ENCODE measurements around the gene DLST.

The DLST gene

GRCh38 chr14:74948228-74949175 is 66.8 kb downstream of the DLST start:
- no peak for ATAC-seq
- TF ChIP-seq PATZ1 (CRISPR knock-in tag; IDR thresholded peaks at IDR 0.05; ENCODE audit: borderline replicate concordance) (no peak), CSRNP3 (CRISPR knock-in tag; IDR thresholded peaks at IDR 0.05) (no peak), ZC3H10 (CRISPR knock-in tag; IDR thresholded peaks at IDR 0.05) (no peak), ZNF8 (CRISPR knock-in tag; IDR thresholded peaks at IDR 0.05) (no peak), PPARA (CRISPR knock-in tag; IDR thresholded peaks at IDR 0.05; ENCODE audit: borderline replicate concordance) (no peak)
- TF ChIP-seq, protein P1, sequence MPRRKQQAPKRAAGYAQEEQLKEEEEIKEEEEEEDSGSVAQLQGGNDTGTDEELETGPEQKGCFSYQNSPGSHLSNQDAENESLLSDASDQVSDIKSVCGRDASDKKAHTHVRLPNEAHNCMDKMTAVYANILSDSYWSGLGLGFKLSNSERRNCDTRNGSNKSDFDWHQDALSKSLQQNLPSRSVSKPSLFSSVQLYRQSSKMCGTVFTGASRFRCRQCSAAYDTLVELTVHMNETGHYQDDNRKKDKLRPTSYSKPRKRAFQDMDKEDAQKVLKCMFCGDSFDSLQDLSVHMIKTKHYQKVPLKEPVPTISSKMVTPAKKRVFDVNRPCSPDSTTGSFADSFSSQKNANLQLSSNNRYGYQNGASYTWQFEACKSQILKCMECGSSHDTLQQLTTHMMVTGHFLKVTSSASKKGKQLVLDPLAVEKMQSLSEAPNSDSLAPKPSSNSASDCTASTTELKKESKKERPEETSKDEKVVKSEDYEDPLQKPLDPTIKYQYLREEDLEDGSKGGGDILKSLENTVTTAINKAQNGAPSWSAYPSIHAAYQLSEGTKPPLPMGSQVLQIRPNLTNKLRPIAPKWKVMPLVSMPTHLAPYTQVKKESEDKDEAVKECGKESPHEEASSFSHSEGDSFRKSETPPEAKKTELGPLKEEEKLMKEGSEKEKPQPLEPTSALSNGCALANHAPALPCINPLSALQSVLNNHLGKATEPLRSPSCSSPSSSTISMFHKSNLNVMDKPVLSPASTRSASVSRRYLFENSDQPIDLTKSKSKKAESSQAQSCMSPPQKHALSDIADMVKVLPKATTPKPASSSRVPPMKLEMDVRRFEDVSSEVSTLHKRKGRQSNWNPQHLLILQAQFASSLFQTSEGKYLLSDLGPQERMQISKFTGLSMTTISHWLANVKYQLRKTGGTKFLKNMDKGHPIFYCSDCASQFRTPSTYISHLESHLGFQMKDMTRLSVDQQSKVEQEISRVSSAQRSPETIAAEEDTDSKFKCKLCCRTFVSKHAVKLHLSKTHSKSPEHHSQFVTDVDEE (CRISPR knock-in tag; IDR thresholded peaks at IDR 0.05) = no peak

DNA sequence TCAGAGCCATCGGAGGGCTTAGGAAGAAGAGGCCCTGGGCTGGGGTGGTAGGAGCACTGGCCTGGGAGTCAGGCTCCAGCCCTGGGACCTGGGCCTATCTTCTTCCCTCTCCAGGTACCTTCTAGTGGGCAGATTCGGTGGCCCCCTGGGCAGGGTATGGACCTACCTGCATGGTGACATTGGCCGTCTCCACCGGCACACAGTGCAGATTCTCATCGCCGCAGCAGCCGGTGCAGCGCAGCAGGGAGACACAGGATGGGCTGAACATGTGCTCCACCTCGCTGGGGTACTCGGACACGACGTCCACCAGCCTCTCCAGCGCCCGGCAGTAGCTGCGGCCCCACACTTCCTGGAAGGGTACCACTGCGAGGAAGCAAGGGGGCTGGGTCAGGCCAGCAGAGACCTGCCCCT is 67.5 kb downstream of the DLST start:
- TF ChIP-seq ZNF8 (CRISPR knock-in tag; IDR thresholded peaks at IDR 0.05) = no peak
- no peak for TF ChIP-seq TOX (CRISPR knock-in tag; IDR thresholded peaks at IDR 0.05; ENCODE audit: borderline replicate concordance)
- no peak for TF ChIP-seq ZNF70 (CRISPR knock-in tag; IDR thresholded peaks at IDR 0.05)
- TF ChIP-seq ISL1 (CRISPR knock-in tag; IDR thresholded peaks at IDR 0.05) = no peak
- no peak for TF ChIP-seq PATZ1 (CRISPR knock-in tag; IDR thresholded peaks at IDR 0.05; ENCODE audit: borderline replicate concordance)
- TF ChIP-seq TCF4 (CRISPR knock-in tag; IDR thresholded peaks at IDR 0.05; ENCODE audit: borderline replicate concordance) = no peak
- no peak for TF ChIP-seq ZFP3 (CRISPR knock-in tag; IDR thresholded peaks at IDR 0.05)
- TF ChIP-seq GLIS3 (CRISPR knock-in tag; IDR thresholded peaks at IDR 0.05) = no peak
- TF ChIP-seq ESRRG (CRISPR knock-in tag; IDR thresholded peaks at IDR 0.05) = no peak
- TF ChIP-seq PPARA (CRISPR knock-in tag; IDR thresholded peaks at IDR 0.05; ENCODE audit: borderline replicate concordance) = no peak
- TF ChIP-seq OSR1 (CRISPR knock-in tag; IDR thresholded peaks at IDR 0.05) = no peak
- TF ChIP-seq, protein P1 (CRISPR knock-in tag; IDR thresholded peaks at IDR 0.05) = no peak
- TF ChIP-seq CSRNP3 (CRISPR knock-in tag; IDR thresholded peaks at IDR 0.05) = no peak
- no peak for TF ChIP-seq SNAI2 (CRISPR knock-in tag; IDR thresholded peaks at IDR 0.05)
- no peak for TF ChIP-seq RARB (CRISPR knock-in tag; IDR thresholded peaks at IDR 0.05)
- TF ChIP-seq ZNF565 (CRISPR knock-in tag; conservative IDR thresholded peaks at IDR 0.05; ENCODE audit: low read depth) = no peak
- ATAC-seq = no peak

Measured in SK-N-SH treated with all-trans-retinoic acid at 6 μM for 48 hours (cell line).